WERI-Rb-1 (cell line): ENCODE results near the gene MX2.
A peak's percentile ranks its signal among the peaks of the same experiment; 100 is the strongest.

Experiments used
- DNase-seq: peaks from one replicate; pipeline ENCODE4 v3.0.0-alpha.2; 2020
- H3K27ac ChIP-seq: fragments of 250-450 bp; sonication (Bioruptor Pico); 2 replicates; pipeline ENCODE4 v1.5.1; 2020; ENCODE audit warnings: mild to moderate bottlenecking, moderate library complexity
- H3K27me3 ChIP-seq: fragments of 250-450 bp; sonication (Bioruptor Pico); 2 replicates; pipeline ENCODE4 v1.5.1; 2021; ENCODE audit warnings: mild to moderate bottlenecking, low read depth, moderate library complexity; ENCODE audit not compliant: insufficient read depth, severe bottlenecking
- H3K36me3 ChIP-seq: fragments of 250-450 bp; sonication (Bioruptor Pico); 2 replicates; pipeline ENCODE4 v1.5.1; 2020; ENCODE audit warnings: mild to moderate bottlenecking, moderate library complexity
- H3K4me3 ChIP-seq: 2 replicates; pipeline ENCODE4 v1.5.1; 2011; ENCODE audit warnings: low read depth, mild to moderate bottlenecking, control low read depth, low read length
- H3K9me3 ChIP-seq: fragments of 250-450 bp; sonication (Bioruptor Pico); 2 replicates; pipeline ENCODE4 v1.5.1; 2021; ENCODE audit warnings: mild to moderate bottlenecking, moderate library complexity; ENCODE audit not compliant: severe bottlenecking
- TF ChIP-seq, protein P1 (sequence below): IDR thresholded peaks from 2 replicates; pipeline ENCODE4 v1.5.1; 2011; ENCODE audit warnings: low read depth, mild to moderate bottlenecking, control low read depth, inconsistent platforms, low read length

MX2 gene

DNA sequence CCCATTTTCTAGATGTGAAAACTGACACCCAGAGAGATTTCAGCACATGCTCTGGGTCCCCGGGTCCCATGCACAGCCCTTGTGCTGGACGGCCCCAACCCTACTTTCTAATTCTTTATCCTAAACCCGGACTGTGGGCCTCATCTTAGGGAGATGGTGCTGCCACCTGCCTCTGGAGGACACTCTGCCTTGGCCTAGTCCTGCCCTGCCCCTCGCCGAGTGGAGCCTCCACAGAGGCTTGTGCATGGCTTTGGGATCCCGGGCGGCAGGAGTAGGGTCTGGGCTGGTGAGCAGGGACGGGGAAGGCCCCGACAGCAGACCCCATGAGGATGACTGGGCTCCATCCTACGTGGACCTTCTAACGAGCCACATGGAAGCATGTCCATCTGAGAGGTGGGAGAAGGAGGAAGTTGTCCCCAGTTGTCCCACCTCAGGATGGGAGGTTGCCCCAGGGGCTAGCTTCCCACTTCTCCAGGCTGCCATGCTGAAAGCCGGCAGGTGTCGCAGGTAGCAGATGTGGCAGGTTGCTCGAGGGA, 12.4 kb downstream of the MX2 start:
- H3K27ac ChIP-seq = no peak overlapping the region
- no peak for DNase-seq
- TF ChIP-seq, protein P1, sequence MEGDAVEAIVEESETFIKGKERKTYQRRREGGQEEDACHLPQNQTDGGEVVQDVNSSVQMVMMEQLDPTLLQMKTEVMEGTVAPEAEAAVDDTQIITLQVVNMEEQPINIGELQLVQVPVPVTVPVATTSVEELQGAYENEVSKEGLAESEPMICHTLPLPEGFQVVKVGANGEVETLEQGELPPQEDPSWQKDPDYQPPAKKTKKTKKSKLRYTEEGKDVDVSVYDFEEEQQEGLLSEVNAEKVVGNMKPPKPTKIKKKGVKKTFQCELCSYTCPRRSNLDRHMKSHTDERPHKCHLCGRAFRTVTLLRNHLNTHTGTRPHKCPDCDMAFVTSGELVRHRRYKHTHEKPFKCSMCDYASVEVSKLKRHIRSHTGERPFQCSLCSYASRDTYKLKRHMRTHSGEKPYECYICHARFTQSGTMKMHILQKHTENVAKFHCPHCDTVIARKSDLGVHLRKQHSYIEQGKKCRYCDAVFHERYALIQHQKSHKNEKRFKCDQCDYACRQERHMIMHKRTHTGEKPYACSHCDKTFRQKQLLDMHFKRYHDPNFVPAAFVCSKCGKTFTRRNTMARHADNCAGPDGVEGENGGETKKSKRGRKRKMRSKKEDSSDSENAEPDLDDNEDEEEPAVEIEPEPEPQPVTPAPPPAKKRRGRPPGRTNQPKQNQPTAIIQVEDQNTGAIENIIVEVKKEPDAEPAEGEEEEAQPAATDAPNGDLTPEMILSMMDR = peak; percentile 41; the same call in 1 of the 2 replicates
- no peaks in the 10 kb centered on the region for H3K36me3 ChIP-seq
- no peak overlapping the region for H3K4me3 ChIP-seq
- no peaks in the 10 kb centered on the region for H3K27me3 ChIP-seq
- H3K9me3 ChIP-seq = no peaks in the 10 kb centered on the region

DNA sequence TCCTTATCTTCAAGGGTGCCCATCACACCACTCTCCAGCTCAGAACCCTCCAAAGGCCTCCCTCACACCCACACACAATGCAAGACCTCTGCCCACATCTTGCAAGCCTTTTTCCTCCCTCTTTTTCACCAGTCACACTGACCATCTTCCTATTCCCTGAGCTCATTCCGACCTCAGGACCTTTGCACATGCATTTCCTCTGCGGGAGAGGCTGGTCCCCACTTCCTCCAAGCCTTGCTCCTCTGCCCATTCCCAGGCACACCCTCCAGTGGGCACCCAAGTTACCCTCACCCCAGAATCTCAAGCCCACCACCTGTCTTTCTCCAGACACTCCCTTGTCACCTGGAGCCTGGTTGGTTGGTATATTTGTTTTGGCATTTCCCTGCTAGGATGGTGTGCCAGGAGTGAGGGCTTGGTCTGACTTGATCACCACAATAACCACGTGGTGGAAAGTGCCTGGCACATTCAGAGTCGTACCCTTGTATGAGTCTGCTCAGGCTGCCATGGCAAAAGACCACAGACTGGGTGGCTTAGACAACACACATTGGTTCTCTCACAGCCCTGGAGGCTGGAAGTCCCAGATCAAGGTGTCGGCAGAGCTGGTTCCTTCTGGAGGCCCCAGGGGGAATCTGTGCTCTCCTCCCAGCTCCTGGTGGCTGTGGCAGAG, 13.2 kb downstream of the MX2 start:
- no peak for DNase-seq
- H3K27me3 ChIP-seq = no peaks in the 10 kb centered on the region
- no peaks in the 10 kb centered on the region for H3K9me3 ChIP-seq

DNA sequence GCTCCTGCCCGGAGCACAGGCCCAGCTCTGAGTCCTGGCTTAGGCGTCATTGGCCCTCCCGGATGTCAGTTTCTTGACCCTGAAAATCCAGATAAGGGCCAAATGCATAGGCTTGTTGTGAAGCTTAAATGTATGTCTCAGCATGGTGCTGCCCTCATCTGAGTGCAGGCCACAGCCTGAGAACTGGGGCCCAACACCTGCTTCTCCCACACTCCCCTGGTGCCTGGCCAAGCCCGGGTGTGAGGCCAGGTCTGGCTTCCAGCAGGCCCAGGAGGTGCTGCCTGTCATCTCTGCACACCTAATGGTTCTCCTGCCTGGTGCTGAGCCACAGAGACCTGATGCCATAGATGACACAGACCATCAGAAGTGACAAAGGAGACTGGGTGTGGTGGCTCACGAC, 14.0 kb downstream of the MX2 start:
- Histone ChIP-seq H3K9me3 (no peaks in the 10 kb centered on the region), H3K27me3 (no peaks in the 10 kb centered on the region), H3K4me3 (no peak overlapping the region), H3K27ac (no peak overlapping the region), H3K36me3 (no peaks in the 10 kb centered on the region)
- TF ChIP-seq, protein P1 = no peak
- no peak for DNase-seq

More for the DNA sequence above, 13.2 kb downstream of the MX2 start:
- H3K27ac ChIP-seq = no peak overlapping the region
- no peak overlapping the region for H3K4me3 ChIP-seq
- TF ChIP-seq, protein P1 = no peak
- H3K36me3 ChIP-seq = no peaks in the 10 kb centered on the region

DNA sequence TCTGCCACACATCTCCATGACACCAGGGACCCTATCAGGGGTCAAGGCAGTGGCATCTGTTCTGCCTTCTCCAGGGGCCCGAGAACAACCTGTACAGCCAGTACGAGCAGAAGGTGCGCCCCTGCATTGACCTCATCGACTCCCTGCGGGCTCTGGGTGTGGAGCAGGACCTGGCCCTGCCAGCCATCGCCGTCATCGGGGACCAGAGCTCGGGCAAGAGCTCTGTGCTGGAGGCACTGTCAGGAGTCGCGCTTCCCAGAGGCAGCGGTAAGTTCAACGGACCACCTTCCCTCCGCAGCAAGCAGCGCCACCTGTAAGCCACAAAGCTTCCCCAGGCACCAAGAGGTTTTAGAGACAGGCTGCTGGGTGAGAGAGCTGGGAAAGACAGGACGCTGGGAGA, 15.9 kb downstream of the MX2 start:
- Histone ChIP-seq H3K27ac (no peak overlapping the region), H3K4me3 (no peak overlapping the region), H3K9me3 (peaks cover 4% of the 10 kb centered on the region), H3K36me3 (no peaks in the 10 kb centered on the region), H3K27me3 (no peaks in the 10 kb centered on the region)
- TF ChIP-seq, protein P1 = no peak
- no peak for DNase-seq

DNA sequence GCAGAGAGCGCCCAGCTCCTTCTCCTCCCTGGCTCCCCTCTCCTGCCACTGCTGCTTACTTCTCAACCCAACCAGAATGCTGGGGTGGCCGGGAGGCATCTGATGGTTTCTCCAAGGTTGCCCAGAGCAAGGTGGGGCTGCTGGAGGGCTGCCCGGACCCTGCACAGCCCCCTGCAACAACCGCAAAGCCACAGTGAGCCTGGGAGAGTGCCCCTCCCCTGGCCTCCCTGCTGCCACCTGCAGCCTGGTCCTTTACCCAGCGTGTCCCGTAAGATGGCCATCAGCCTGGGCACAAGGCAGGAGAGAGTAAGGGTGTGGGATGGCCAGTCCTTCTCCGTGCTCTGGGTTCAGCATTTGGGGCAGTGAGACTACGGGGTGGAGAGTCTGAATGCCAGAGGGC, 17.0 kb downstream of the MX2 start:
- Histone ChIP-seq H3K27me3 (no peaks in the 10 kb centered on the region), H3K9me3 (peaks cover 4% of the 10 kb centered on the region), H3K4me3 (no peak overlapping the region), H3K27ac (no peak overlapping the region), H3K36me3 (no peaks in the 10 kb centered on the region)
- TF ChIP-seq, protein P1 = peak; percentile 53
- no peak for DNase-seq

DNA sequence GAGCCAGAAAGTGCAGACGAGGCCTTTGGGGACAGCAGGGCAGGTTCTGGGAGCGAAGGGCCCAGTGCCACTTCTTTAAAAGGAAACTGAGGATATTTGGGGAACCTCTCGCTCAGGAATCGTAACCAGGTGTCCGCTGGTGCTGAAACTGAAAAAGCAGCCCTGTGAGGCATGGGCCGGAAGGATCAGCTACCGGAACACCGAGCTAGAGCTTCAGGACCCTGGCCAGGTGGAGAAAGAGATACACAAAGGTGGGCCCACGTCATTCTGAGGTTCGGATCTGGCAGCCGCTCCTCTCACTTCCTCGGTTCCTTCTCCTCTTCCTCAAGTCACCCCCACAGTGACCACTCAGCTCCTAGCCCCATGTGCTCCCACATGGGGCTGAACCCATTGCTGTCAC, 18.1 kb downstream of the MX2 start:
- no peaks in the 10 kb centered on the region for H3K27me3 ChIP-seq
- H3K9me3 ChIP-seq = peaks cover 4% of the 10 kb centered on the region
- no peak overlapping the region for H3K4me3 ChIP-seq
- no peak for DNase-seq
- no peak overlapping the region for H3K27ac ChIP-seq
- no peaks in the 10 kb centered on the region for H3K36me3 ChIP-seq
- TF ChIP-seq, protein P1 = no peak
